Cortex of kidney (tissue), 1 donor: ENCODE measurements around the gene B4GALT4.
"Not testable (repeated sequence)": the region's sequence is repeated elsewhere in the genome, so short reads cannot be mapped to it uniquely, and the experiment has no call there.

Experiments used
- DNase-seq: peaks from one replicate; lab custom pipeline; 2025; lab: John Stamatoyannopoulos, UW

B4GALT4 gene, protein sequence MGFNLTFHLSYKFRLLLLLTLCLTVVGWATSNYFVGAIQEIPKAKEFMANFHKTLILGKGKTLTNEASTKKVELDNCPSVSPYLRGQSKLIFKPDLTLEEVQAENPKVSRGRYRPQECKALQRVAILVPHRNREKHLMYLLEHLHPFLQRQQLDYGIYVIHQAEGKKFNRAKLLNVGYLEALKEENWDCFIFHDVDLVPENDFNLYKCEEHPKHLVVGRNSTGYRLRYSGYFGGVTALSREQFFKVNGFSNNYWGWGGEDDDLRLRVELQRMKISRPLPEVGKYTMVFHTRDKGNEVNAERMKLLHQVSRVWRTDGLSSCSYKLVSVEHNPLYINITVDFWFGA

DNA sequence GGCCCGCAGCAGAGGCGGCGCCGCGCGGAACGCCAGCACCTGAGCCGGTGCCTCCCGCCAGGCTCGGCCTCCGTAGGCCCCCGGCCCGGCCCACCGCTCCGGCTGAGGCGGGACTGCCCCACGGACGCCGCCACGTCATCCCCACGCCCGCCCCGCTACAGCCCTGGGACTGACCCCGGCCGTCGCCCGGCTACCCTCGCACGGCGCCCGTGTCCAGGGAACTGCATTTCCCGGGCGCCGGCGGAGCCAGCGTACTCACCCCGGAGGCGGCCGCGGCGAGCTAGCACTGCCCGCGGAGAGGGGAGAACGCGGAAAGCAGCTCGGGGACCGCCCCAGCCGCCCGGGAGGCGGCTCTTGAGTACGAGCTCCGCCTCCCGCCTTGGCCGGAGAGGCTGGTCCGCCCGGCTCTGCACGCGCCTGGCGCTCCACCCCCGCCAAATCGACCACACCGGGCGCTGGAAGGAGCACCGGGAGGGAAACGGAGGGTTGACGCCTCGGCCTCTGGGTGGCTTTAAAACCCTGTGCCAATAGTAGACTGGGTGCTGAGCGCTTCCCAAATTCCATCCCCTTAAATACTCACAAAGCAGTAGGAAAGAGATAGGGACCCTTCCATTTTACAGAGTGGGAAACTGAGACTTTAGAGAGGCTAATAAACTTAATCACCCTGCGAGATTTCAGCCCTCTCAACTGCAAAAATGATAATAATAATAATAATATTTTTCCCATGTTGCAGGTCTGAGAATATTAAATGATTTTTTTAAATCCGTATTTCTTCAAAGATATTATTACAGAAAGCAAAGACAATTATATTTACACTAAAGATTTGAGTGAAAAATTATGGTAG, at the start of gene B4GALT4:
Gene B4GALT4 (minus strand): TSS at position 288 of the 844 bp plus-strand sequence. CDS start 10,779 bp downstream, outside the sequence.
- no peak for DNase-seq

DNA sequence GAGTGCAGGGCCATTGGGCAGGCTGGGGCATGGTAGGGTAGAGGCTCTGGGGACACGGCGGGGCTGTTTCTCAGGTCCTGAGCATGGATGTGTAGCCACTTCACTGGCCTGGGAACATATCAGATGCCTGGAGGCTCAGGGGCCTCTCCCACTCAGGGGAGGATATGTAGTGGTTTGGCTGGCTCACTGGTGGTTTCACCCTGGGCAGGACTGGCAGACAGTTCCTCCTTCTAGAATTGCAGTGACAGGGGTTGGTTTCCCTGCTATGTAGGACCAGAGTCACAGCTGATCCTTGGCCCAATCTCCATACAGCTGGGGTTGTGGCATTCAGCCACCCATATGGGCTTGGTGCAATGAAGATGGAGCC, 48.7 kb upstream of the B4GALT4 start:
- DNase-seq = no peak

DNA sequence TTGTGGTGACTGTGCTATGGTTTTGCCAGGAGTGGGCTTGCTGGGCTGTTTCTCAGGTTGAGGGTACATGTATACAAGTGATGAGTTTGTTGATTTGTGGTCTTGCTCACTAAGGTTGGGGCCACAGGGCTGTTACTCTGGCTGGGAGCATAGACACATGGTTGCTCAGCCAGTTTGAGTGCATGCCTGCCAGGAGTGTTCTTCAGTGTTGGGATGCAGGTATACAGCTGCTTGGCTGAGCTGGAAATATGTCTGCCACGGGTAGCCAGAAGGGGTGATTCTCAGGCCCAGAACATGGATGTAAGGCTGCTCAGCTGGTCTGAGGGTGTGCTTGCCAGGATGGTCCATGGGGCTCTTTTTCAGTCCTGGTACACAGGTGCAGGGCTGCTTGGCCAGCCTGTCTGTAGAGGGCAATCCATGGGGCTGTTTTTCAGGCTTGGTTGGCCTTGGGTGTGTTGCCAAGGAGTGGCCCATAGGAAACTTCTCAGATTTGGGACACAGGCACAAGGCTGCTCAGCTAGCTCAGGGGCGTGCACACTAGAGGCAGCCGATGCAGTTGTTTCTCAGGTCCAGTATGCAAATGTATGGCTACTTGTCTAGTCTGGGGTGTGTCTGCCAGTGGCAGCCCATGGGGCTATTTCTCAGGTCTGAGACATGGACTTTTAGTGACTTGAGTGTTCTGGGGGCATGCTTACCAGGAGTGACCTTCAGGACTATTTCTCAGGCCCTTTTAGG, 48.2 kb upstream of the B4GALT4 start:
- no peak for DNase-seq

DNA sequence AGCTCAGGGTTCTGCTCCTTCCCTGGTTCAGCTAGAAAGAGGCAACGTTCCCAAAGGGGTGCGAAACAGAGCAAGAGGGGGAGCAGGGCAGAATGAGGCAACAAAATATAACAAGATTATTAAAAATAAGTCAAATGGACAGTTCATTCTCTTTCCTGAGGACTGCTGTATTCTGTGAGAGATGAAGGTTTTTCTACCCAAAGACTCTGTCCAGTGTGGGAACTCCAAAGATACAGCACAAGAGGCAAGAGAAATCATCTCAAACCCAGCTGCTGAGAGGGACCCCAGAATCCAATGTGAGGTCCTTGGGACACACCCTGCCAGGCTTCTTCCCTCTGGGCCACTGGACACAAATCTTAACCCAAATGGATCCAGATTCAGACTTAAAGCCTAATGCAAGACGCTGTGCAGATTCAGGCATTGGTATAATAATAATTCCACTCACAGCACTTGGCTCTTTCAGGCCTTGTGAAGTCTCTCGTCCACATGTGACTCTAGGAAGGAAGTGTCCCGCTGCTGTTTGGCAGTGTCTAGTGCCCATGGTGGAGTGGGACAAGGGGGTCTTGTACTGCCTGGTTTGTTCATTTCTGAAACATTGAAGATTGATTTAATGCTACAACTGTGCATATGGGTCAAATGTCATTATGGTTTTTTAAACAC, 39.0 kb upstream of the B4GALT4 start:
- DNase-seq = no peak

DNA sequence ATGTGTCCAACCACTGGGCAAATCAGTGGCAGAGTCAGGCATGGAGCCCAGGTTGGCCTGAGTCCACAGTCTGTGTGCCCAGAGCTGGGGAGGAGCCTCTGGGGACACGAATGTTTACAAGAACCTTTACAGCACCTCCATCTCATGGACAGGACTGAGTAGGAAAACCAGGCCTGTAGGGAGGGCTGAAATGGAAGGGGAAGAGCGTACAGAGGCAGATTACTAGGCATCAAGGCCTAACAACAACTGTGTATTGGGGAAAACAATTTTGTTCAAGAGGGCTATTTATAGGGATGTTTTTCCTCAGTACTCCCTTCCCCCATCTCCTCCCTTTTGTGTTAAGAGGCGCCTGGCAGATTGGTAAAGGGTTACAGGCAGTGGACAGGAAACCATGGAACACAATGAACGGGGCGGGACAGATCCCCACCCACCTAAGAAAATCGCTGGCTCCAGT, 38.5 kb upstream of the B4GALT4 start:
- no peak for DNase-seq

DNA sequence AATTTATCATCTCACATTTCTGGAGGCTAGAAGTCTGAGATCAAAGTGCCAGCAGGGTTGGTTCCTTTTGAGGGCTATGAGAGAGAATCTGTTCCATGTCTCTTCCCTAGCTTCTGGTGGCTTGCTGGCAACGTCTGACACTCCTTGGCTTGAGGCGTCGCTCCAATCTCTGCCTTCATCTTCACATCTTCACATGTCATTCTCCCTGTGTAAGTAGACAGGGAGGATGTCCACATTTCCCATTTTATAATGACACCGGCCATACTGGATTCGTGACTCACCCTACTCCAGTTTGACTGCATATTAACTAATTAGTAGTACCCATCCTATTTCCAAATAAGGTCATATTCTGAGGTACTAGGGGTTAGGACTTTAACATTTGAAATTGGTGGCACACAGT, 36.0 kb upstream of the B4GALT4 start:
- DNase-seq = no peak

DNA sequence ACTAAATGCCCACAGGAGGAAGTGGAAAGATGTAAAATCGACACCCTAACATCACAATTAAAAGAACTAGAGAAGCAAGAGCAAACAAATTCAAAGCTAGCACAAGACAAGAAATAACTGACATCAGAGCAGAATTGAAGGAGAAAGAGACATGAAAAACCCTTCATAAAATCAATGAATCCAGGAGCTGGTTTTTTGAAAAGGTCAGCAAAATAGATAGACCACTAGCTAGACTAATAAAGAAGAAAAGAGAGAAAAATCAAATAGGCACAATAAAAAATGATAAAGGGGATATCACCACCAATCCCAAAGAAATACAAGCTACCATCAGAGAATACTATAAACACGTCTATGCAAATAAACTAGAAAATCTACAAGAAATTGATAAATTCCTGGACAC, 29.5 kb upstream of the B4GALT4 start:
- DNase-seq = not testable (repeated sequence)

DNA sequence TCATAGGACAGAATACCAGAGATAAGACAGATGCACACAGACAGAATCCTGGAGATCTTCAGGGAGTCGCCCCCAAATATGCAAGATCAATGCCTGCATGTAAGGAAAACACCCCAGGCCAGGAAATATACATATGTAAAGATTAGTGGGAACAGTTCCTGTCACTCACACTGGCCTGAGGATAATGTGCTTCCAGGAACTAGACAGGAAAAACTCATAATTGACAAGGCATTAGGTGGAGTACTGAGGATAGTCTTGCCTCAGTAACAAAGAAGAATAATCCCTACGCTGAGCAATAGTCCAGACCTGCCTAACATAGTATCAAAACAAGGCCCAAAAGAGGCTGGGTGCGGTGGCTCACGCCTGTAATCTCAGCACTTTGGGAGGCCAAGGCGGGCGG, 20.4 kb upstream of the B4GALT4 start:
- DNase-seq = no peak

DNA sequence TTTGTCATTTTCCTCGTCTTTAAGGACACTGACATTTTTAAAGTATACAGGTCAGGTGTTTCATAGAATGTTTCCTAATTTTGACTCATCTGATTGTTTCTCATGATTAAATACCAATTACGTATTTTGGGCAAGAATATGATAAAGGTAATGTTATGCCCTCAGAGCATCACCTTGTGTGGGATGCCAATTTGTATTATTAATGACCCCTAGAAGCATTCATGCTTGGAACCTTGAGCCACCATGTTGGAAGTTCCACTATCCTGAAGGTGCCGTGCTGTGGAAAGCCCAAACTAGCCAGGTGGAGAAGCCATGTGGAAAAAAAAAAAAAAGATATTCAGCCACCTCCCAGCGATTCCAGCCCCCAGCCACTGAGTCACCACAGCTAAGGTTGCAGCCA, 19.1 kb upstream of the B4GALT4 start:
- DNase-seq = no peak

DNA sequence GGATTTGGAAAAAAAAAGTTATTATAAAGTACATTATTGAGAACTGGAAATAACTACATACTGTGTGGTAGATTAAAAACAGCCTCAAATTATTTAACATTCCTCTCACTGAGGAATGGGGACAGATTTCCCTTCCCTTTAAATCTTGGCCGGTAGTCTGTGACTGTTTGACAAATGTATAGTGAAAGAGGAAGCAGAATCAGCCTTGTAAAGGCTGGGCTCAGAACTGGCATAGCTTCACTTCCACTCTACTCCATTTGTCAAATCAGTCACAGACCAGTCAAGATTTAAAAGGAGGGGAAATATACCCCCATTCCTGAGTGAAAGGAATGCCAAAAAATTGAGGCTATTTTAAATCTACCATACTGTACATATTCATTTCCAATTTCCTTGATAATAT, 18.2 kb upstream of the B4GALT4 start:
- DNase-seq = no peak

DNA sequence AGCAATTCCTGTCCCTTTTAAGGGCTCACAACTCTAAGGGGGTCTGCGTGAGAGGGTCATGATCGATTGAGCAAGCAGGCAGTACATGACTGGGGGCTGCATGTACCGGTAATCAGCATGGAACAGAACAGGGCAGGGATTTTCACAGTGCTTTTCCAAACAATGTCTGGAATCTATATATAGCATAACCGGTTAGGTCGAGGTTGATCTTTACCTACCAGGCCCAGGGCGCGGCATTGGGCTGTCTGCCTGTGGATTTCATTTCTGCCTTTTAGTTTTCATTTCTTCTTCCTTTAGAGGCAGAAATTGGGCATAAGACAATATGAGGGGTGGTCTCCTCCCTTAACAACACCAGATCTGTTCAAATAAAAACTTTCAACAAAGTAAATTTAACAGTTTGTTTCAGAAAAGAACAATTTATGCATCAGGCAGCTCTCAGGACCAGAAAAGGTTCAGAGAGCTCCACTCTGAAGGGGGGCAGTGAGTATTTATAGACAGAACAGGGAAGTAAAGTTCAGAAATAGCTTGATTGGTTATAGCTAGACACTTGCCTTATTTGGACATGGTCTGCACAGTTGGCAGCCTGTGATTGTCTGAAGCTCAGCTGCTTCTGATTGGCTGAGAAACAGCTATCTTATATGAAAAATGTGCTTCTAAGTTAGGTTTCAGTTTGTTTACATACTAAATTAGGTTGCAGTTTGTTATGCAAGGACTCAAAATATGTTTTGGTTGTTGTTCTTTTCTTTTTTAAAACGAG, 17.2 kb upstream of the B4GALT4 start:
- no peak for DNase-seq

DNA sequence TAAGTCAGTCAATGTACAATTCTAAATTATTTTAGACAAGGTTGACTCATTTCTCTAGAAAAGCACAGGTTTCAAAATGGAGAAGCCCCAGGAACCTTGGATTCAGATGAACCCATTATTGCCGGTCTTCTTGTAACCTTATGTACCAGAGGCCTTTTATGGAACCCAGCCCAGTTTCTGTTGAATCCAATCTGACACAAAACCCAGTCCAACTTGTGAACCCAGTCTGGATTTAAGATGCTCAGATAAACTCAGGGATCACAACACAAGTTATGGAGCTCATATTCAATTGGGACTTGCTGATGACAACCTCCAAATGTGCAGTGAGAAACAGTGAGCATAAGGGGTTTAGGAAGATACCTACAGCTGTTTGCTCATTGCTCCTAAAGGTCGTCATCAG, 16.4 kb upstream of the B4GALT4 start:
- DNase-seq = no peak

DNA sequence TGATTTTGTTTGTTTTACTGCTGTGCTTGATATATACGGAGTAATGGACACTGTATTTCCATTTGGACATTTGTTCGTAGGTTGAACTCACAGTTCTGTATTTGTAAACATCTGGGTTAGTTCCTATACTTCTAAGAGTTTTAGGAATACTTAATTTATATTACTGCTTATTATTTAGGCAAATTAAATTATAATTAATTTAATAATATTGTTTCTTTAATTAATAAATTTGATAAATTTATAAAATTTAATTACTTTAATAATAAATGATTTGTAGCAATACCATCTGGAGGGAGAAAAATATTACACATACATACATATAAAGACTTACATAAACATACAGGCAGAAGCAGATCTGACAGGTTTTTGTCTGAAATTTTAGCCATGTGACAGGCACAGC, 14.5 kb upstream of the B4GALT4 start:
- no peak for DNase-seq

DNA sequence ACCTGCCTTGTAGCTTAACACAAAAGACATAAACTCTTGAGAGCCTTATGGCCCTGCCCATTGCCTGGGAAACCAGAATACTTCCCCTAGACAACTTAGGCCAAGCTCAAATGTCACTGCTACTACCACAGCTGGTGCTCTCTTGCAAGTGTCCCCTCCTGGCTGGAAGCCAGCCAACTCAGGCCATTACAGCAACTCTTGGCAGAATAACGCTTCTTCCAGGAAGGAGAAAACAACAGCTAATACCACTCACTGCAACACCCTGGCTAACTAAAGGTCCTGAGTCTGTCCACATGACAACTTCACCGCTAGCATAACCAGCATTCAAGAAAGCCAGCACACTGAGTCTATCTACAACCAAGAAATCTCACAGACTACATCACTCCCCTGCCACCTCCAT, 5.1 kb upstream of the B4GALT4 start:
- no peak for DNase-seq

DNA sequence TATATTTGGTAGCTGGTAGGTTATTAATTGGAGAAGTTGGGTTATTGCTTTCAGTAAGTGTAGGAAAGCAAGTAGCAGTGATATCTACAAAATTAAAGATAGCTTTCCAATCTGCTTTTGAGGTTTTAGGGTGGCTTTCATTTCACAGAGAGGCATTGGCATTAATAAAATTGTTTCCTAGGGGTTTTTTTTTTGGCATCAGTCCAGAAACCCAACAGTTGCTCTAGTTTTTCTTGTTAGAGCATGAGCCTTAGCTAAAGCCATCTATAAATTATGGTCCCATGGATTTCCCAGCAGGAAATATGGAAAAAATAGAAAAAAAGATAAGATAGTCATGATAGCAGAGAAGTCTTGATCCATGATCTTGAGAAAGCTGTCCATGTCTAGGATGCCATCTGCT, 3.0 kb upstream of the B4GALT4 start:
- DNase-seq = no peak

DNA sequence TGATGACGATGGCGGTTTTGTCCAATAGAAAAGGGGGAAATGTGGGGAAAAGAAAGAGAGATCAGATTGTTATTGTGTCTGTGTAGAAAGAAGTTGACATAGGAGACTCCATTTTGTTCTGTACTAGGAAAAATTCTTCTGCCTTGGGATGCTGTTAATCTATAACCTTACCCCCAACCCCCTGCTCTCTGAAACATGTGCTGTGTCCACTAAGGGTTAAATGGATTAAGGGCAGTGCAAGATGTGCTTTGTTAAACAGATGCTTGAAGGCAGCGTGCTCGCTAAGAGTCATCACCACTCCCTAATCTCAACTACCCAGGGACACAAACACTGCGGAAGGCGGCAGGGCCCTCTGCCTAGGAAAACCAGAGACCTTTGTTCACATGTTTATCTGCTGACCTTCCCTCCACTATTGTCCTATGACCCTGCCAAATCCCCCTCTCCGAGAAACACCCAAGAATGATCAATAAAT, 2.4 kb upstream of the B4GALT4 start:
- not testable (repeated sequence) for DNase-seq

DNA sequence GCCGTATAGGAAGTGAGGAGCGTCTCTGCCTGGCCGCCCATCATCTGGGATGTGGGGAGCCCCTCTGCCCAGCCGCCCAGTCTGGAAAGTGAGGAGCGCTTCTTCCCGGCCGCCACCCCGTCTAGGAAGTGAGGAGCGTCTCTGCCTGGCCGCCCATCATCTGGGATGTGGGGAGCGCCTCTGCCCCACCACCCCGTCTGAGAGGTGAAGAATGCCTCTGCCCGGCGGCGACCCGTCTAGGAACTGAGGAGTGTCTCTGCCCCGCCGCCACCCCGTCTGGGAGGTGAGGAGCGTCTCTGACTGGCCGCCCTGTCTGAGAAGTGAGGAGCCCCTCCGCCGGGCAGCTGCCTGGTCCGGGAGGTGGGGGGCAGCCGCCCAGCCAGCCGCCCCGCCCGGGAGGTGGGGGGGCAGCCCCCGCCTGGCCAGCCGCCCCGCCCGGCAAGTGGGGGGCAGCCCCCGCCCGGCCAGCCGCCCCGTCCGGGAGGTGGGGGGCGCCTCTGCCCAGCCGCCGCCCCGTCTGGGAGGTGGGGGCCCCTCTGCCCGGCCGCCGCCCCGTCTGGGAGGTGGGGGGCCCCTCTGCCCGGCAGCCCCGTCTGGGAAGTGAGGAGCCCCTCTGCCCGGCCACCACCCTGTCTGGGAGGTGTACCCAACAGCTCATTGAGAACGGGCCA, 1.8 kb upstream of the B4GALT4 start:
- DNase-seq = not testable (repeated sequence)

DNA sequence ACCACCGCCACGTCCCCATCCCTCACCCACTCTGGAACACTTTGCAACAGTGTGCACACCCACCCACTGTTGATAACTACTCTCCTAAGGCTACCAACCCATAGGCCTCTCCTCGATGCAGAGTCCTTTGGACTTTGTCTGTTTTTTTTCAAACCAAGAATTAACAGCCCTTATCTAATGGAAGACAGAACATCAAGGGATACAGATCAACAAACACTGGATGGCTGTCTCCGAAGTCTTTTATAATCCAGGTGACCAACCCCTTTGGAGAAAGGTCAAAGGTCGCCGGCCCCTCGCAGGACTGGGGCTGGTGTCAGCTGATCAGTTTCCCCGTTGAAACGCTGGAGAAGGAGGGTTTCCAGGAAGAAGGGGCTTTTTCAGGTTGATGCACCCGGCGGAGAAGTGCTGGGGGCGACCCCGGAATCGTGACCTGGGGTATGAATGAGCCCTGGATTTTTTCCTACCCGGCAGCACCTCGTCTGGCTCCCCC, 532 bp downstream of the B4GALT4 start:
- no peak for DNase-seq

DNA sequence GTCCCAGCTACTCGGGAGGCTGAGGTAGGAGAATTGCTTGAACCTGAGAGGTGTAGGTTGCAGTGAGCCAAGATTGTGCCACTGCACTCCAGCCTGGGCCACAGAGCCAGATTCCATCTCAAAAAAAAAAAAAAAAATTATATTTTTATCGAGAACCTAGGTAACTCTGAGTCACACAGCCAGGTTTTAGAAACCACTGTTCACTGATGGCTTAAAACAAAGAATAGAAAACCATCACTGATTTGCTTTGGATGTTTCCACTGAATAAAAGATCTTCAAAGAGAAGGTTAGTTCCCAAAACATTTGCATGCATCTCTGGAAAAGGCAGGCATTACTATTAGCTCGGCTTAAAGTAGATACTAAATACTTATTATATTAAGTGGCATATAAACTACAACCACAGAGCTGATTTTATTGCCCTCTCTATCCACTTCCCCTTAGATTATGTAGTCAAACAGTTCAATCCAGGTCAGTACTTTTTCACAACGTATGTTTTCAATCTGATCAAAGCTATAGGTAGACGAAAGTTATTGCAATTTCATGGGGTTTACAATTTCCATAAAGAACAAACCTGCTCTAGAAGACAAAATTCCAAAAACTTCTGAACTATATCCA, 1.4 kb downstream of the B4GALT4 start:
- DNase-seq = no peak

DNA sequence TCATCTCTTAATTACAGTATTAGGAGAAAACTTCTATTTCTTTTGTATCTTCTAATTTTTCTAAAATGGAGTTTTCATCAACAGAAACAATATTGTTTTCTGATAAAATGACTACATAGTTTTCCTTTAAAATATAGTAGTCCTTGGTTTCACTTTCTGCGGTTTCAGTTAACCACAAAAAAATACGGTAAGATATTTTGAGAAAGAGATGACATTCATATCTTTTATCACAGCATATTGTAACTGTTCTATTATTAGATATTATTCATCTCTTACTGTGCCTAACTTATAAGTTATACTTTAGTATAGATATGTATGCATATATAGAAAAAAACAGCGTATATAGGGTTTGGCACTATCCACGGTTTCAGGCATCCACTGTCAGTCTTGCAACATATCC, 2.3 kb downstream of the B4GALT4 start:
- DNase-seq = no peak
